ENCODE data around the gene AGBL1.

DNA sequence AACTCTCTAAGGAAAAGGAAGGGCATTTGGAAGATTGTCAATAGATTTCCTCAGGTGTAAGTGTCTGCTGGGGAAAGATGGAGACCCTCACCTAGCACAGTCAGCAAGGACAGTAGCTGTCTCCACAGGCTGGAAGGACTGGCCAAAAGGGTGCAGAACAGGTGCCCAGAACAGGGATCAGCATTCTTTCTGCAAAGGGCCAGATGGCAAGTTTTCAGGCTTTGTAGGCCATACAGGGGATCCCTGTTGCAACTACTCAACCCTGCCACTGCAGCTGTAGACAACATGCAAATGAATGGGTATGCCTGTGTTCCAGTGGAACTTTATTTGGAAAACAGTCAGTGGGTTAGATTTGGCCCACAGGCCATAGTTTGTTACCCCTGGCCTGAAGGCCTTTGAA, 8.1 kb downstream of the AGBL1 start:
- TF ChIP-seq, protein P1, sequence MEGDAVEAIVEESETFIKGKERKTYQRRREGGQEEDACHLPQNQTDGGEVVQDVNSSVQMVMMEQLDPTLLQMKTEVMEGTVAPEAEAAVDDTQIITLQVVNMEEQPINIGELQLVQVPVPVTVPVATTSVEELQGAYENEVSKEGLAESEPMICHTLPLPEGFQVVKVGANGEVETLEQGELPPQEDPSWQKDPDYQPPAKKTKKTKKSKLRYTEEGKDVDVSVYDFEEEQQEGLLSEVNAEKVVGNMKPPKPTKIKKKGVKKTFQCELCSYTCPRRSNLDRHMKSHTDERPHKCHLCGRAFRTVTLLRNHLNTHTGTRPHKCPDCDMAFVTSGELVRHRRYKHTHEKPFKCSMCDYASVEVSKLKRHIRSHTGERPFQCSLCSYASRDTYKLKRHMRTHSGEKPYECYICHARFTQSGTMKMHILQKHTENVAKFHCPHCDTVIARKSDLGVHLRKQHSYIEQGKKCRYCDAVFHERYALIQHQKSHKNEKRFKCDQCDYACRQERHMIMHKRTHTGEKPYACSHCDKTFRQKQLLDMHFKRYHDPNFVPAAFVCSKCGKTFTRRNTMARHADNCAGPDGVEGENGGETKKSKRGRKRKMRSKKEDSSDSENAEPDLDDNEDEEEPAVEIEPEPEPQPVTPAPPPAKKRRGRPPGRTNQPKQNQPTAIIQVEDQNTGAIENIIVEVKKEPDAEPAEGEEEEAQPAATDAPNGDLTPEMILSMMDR (IDR thresholded peaks at IDR 0.05; ENCODE audit: low read depth, low read length, missing input control): no peak
- TF ChIP-seq YY1 (IDR thresholded peaks at IDR 0.05) (no peak), REST (IDR thresholded peaks at IDR 0.05) (no peak), RAD21 (IDR thresholded peaks at IDR 0.05) (no peak)
